ENCODE data around the gene FOXN3. TPM values are rescaled to one million over a fixed set of nuclear protein-coding genes. Genes with fewer than 3 reads are reported as not detected.

The FOXN3 gene
- polyA plus RNA-seq, 3 donors, result 38.7 to 57.4 (median 42.0) TPM

DNA sequence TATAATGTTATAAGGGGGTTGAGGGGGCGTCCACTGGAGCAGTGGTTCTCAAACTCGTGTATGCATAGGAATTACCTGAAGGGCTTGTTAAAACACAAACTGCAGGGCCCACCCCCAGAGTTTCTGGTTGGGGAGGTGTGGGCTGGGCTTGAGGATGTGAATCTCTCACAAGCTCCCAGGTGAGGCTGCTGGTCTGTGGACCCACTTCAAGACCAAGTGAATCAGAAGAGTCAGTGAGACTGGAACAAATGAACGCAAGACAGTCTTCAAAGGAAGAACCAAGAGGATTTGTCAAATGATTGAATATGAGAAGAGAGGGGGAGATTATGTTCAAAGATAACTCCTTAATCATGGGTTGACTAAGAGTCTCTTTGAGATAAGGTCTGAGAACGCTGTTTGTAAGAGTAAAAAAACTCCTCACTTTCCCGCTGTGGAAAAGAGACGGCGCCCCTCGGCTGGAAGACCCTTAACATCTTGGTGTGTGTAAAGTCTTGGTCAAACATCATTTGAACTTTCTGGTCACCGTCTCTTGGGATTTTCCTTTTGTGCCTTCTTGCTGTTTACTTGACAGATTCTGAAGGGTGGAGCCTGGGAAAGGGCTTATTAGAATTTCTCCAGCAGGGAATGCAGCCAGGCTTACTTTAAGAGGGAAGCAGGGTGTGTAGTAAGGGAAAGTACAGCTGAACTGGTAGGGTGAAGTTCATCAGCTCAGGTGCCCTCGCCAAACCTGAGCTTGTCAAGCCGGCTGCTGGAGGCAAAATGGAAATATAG lies 5.3 kb upstream of the FOXN3 start:
- H3K27me3 ChIP-seq (ENCODE audit: control insufficient read depth in 2 of 2, insufficient read depth in 2 of 2, low read length in 2 of 2), result no peaks in the 10 kb centered on the region

DNA sequence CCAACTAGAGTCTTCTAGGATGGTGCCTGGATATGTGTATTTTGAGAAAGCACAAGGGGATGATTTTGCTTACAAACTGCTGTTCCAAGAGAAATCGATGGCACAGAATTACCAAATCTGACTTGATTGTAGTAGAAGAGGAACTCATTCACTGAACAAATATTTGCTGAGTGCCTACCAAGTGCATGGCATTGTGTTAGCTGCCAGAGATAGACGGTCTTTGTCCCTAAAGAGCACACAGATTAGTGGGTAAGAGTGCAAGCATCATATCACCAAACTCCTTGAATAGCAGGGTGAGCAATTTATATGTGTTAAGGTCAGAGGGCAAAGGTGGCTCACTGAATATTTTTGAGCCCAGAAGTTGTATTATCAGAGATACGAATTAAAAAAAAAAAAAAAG lies 3.5 kb upstream of the FOXN3 start:
- no CpG with 5 or more reads among the region's 3 CpGs for WGBS (ENCODE audit: insufficient coverage)
- Mint-ChIP-seq H3K4me1 (peaks cover 39% of the 10 kb centered on the region), H3K27me3 (ENCODE audit: low read depth in 3 of 3) (peaks cover 0 to 2% (median 0%) of the 10 kb centered on the region in 3 donors), H3K4me3 (no peak overlapping the region), H3K36me3 (peaks cover 17 to 21% of the 10 kb centered on the region in 2 donors), H3K27ac (peak overlapping the region in 4 of 7 donors; percentile 10 to 91 (median 54)), H3K9me3 (no peaks in the 10 kb centered on the region)
- TF ChIP-seq, protein P1, sequence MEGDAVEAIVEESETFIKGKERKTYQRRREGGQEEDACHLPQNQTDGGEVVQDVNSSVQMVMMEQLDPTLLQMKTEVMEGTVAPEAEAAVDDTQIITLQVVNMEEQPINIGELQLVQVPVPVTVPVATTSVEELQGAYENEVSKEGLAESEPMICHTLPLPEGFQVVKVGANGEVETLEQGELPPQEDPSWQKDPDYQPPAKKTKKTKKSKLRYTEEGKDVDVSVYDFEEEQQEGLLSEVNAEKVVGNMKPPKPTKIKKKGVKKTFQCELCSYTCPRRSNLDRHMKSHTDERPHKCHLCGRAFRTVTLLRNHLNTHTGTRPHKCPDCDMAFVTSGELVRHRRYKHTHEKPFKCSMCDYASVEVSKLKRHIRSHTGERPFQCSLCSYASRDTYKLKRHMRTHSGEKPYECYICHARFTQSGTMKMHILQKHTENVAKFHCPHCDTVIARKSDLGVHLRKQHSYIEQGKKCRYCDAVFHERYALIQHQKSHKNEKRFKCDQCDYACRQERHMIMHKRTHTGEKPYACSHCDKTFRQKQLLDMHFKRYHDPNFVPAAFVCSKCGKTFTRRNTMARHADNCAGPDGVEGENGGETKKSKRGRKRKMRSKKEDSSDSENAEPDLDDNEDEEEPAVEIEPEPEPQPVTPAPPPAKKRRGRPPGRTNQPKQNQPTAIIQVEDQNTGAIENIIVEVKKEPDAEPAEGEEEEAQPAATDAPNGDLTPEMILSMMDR (IDR thresholded peaks at IDR 0.05), result no peak
- H3K27me3 ChIP-seq (ENCODE audit: control insufficient read depth in 2 of 2, insufficient read depth in 2 of 2, low read length in 2 of 2), result no peaks in the 10 kb centered on the region
- no peak overlapping the region for H3K4me2 ChIP-seq (replicated peaks; ENCODE audit: extremely low read depth, low read length, poor library complexity, severe bottlenecking)
- no peaks in the 10 kb centered on the region for H4K20me1 ChIP-seq (ENCODE audit: insufficient read depth, low read length)
- intact Hi-C loops (cut with micrococcal nuclease), result no loop called here
- H2AFZ ChIP-seq (ENCODE audit: insufficient read depth, low read depth, low read length, poor library complexity, severe bottlenecking), result no peak overlapping the region
- no peak for DNase-seq
- H3K4me3 ChIP-seq (replicated peaks in 1 of 3; ENCODE audit: low read depth in 2 of 3, low read length in 3 of 3), result no peak overlapping the region
- no peak overlapping the region for H3K9ac ChIP-seq (ENCODE audit: insufficient read depth, low read length, poor library complexity, severe bottlenecking)
- H3K4me1 ChIP-seq (ENCODE audit: control insufficient read depth in 1 of 2, insufficient read depth in 2 of 2, low read length in 2 of 2), result peaks cover 26 to 36% of the 10 kb centered on the region in 2 donors
- no peaks in the 10 kb centered on the region for H3K9me3 ChIP-seq (replicated peaks in 1 of 2; ENCODE audit: control insufficient read depth in 1 of 2, insufficient read depth in 1 of 2, low read length in 2 of 2)
- H3K36me3 ChIP-seq (replicated peaks in 1 of 2; ENCODE audit: control insufficient read depth in 1 of 2, insufficient read depth in 2 of 2, low read length in 2 of 2), result no peaks in the 10 kb centered on the region
- H3K27ac ChIP-seq (ENCODE audit: low read depth in 1 of 2, low read length in 2 of 2), result peak overlapping the region in 1 of 2 donors; percentile 4
- H3K79me2 ChIP-seq (ENCODE audit: insufficient read depth, low read length), result peaks cover 81% of the 10 kb centered on the region

More for the DNA sequence above, 5.3 kb upstream of the FOXN3 start:
- no peak overlapping the region for H3K4me2 ChIP-seq (replicated peaks; ENCODE audit: extremely low read depth, low read length, poor library complexity, severe bottlenecking)
- H2AFZ ChIP-seq (ENCODE audit: insufficient read depth, low read depth, low read length, poor library complexity, severe bottlenecking), result no peak overlapping the region
- Mint-ChIP-seq H3K27me3 (ENCODE audit: low read depth in 3 of 3) (peaks cover 0 to 2% (median 0%) of the 10 kb centered on the region in 3 donors), H3K4me1 (peaks cover 49% of the 10 kb centered on the region), H3K27ac (peak overlapping the region in 3 of 7 donors; percentile 17 to 64 (median 61)), H3K4me3 (no peak overlapping the region), H3K9me3 (no peaks in the 10 kb centered on the region), H3K36me3 (peaks cover 17 to 22% of the 10 kb centered on the region in 2 donors)
- H3K4me3 ChIP-seq (replicated peaks in 1 of 3; ENCODE audit: low read depth in 2 of 3, low read length in 3 of 3), result no peak overlapping the region
- 100% methylated on average over 6 of the region's 11 CpGs for WGBS (ENCODE audit: insufficient coverage)
- H3K36me3 ChIP-seq (replicated peaks in 1 of 2; ENCODE audit: control insufficient read depth in 1 of 2, insufficient read depth in 2 of 2, low read length in 2 of 2), result no peaks in the 10 kb centered on the region
- H4K20me1 ChIP-seq (ENCODE audit: insufficient read depth, low read length), result no peaks in the 10 kb centered on the region
- H3K27ac ChIP-seq (ENCODE audit: low read depth in 1 of 2, low read length in 2 of 2), result no peak overlapping the region
- TF ChIP-seq, protein P1 (IDR thresholded peaks at IDR 0.05), result no peak
- H3K79me2 ChIP-seq (ENCODE audit: insufficient read depth, low read length), result peaks cover 87% of the 10 kb centered on the region
- peaks cover 24 to 44% of the 10 kb centered on the region in 2 donors for H3K4me1 ChIP-seq (ENCODE audit: control insufficient read depth in 1 of 2, insufficient read depth in 2 of 2, low read length in 2 of 2)
- H3K9me3 ChIP-seq (replicated peaks in 1 of 2; ENCODE audit: control insufficient read depth in 1 of 2, insufficient read depth in 1 of 2, low read length in 2 of 2), result no peaks in the 10 kb centered on the region
- no peak for DNase-seq
- no peak overlapping the region for H3K9ac ChIP-seq (ENCODE audit: insufficient read depth, low read length, poor library complexity, severe bottlenecking)
- intact Hi-C loops (cut with micrococcal nuclease), result no loop called here

All from CD14-positive monocyte (primary cell).